Left renal pelvis (tissue), 4 donors: Measurements from ENCODE around the gene PARVB. TPM values are rescaled to one million over a fixed set of nuclear protein-coding genes. Genes with fewer than 3 reads are reported as not detected.

ENCODE experiments used
- DNase-seq, 4 donors: peaks; one replicate each; pipeline ENCODE4 v3.0.0-alpha.2; 2013; ENCODE audit warnings: low read depth in 4 of 4, low spot score in 3 of 4
- polyA plus RNA-seq, 4 donors: library from polyadenylated mRNA; unstranded; fragments of 120-200 nt; gene quantifications; one replicate each; pipeline ENCODE4 v1.2.1, GENCODE V29; 2013; ENCODE audit not compliant: insufficient read length in 4 of 4

Gene PARVB
- polyA plus RNA-seq, 4 donors, result 14.6 to 24.2 (median 20.2) TPM

GRCh38 chr22:44147008-44147645 is 123.0 kb downstream of the PARVB start:
- no peak for DNase-seq

GRCh38 chr22:44147821-44148574 is 123.9 kb downstream of the PARVB start:
- no peak for DNase-seq

- no peak for DNase-seq
These were observed 127.6 kb downstream of the PARVB start for GRCh38 chr22:44151676-44152075.

- DNase-seq, result no peak
These were observed 129.6 kb downstream of the PARVB start for GRCh38 chr22:44153710-44154109.

GRCh38 chr22:44154436-44154942 is 130.4 kb downstream of the PARVB start:
- peak in 1 of 4 donors; percentile 36 for DNase-seq

GRCh38 chr22:44155115-44155514 is 131.0 kb downstream of the PARVB start:
- DNase-seq, result no peak

GRCh38 chr22:44157916-44158618 is 134.0 kb downstream of the PARVB start:
- no peak for DNase-seq

GRCh38 chr22:44158816-44159215 is 134.7 kb downstream of the PARVB start:
- no peak for DNase-seq

GRCh38 chr22:44159221-44159620 is 135.1 kb downstream of the PARVB start:
- DNase-seq, result no peak

GRCh38 chr22:44159811-44160210 is 135.7 kb downstream of the PARVB start:
- DNase-seq, result no peak

GRCh38 chr22:44160421-44160820 is 136.3 kb downstream of the PARVB start:
- DNase-seq, result no peak

- no peak for DNase-seq
These were observed 137.6 kb downstream of the PARVB start for GRCh38 chr22:44161673-44162072.

- no peak for DNase-seq
These were observed 138.9 kb downstream of the PARVB start for GRCh38 chr22:44162960-44163359.

- no peak for DNase-seq
These were observed 139.4 kb downstream of the PARVB start for GRCh38 chr22:44163536-44163935.

- no peak for DNase-seq
These were observed 139.9 kb downstream of the PARVB start for GRCh38 chr22:44164031-44164430.

GRCh38 chr22:44165286-44165874 is 141.3 kb downstream of the PARVB start:
- DNase-seq, result no peak

GRCh38 chr22:44166498-44167276 is 142.6 kb downstream of the PARVB start:
- no peak for DNase-seq

GRCh38 chr22:44167501-44167900 is 143.4 kb downstream of the PARVB start:
- no peak for DNase-seq

GRCh38 chr22:44168206-44168605 is 144.1 kb downstream of the PARVB start:
- no peak for DNase-seq

- no peak for DNase-seq
These were observed 146.4 kb downstream of the PARVB start for GRCh38 chr22:44170470-44170869.
